RWPE2 (cell line): ENCODE measurements around the gene USF3.
"Not testable (repeated sequence)": the region's sequence is repeated elsewhere in the genome, so short reads cannot be mapped to it uniquely, and the experiment has no call there.

Experiments
- ATAC-seq: fragments of 200-7000 bp; cut with Tn5 transposase; 3 replicates; pipeline ENCODE4 v1.9.1; 2021; ENCODE audit warnings: low read depth
- DNase-seq: peaks from one replicate; pipeline ENCODE4 v3.0.0-alpha.2; 2020; ENCODE audit warnings: low spot score
- H3K27ac ChIP-seq: fragments of 450-650 bp; 2 replicates; pipeline ENCODE4 v1.5.1; 2017; ENCODE audit warnings: mild to moderate bottlenecking; ENCODE audit not compliant: poor library complexity, severe bottlenecking
- H3K27me3 ChIP-seq: fragments of 250-450 bp; sonication (Bioruptor Pico); 2 replicates; pipeline ENCODE4 v1.5.1; 2021; ENCODE audit warnings: mild to moderate bottlenecking, moderate library complexity; ENCODE audit not compliant: insufficient read depth, poor library complexity, severe bottlenecking
- H3K36me3 ChIP-seq: fragments of 250-450 bp; sonication (Bioruptor Pico); 2 replicates; pipeline ENCODE4 v1.5.1; 2020; ENCODE audit warnings: low read depth, mild to moderate bottlenecking, moderate library complexity
- H3K4me1 ChIP-seq: fragments of 250-450 bp; sonication (Bioruptor Pico); 2 replicates; pipeline ENCODE4 v1.5.1; 2021; ENCODE audit warnings: mild to moderate bottlenecking, moderate library complexity; ENCODE audit not compliant: insufficient read depth, poor library complexity, severe bottlenecking
- H3K4me3 ChIP-seq: fragments of 250-450 bp; sonication (Bioruptor Pico); 2 replicates; pipeline ENCODE4 v1.5.1; 2021; ENCODE audit warnings: mild to moderate bottlenecking, moderate library complexity; ENCODE audit not compliant: severe bottlenecking
- H3K9me3 ChIP-seq: fragments of 250-450 bp; sonication (Bioruptor Pico); 2 replicates; pipeline ENCODE4 v1.5.1; 2021; ENCODE audit warnings: mild to moderate bottlenecking, moderate library complexity; ENCODE audit not compliant: severe bottlenecking
- CTCF ChIP-seq: fragments of 450-650 bp; IDR thresholded peaks from one replicate; pipeline ENCODE4 v1.5.1; 2017; ENCODE audit warnings: mild to moderate bottlenecking, moderate library complexity; ENCODE audit not compliant: poor library complexity, severe bottlenecking

USF3 gene

GRCh38 chr3:113649174-113649845 lies 47.1 kb downstream of the USF3 start:
- Histone ChIP-seq H3K27me3 (no peaks in the 10 kb centered on the region), H3K9me3 (peaks cover 4% of the 10 kb centered on the region), H3K36me3 (no peaks in the 10 kb centered on the region), H3K4me3 (no peak overlapping the region), H3K27ac (no peak overlapping the region), H3K4me1 (no peaks in the 10 kb centered on the region)
- no peak for TF ChIP-seq CTCF
- DNase-seq (no peak), ATAC-seq (no peak)

- no peak for ATAC-seq
- H3K4me3 ChIP-seq, result no peak overlapping the region
- no peak for DNase-seq
- no peaks in the 10 kb centered on the region for H3K27me3 ChIP-seq
- no peaks in the 10 kb centered on the region for H3K36me3 ChIP-seq
- H3K4me1 ChIP-seq, result no peaks in the 10 kb centered on the region
- TF ChIP-seq CTCF, result no peak
- H3K27ac ChIP-seq, result no peak overlapping the region
- peaks cover 4% of the 10 kb centered on the region for H3K9me3 ChIP-seq
Observed at GRCh38 chr3:113648524-113648923, 47.9 kb downstream of the USF3 start.

- H3K27ac ChIP-seq, result no peak overlapping the region
- H3K4me3 ChIP-seq, result no peak overlapping the region
- no peaks in the 10 kb centered on the region for H3K27me3 ChIP-seq
- DNase-seq (no peak), ATAC-seq (no peak)
- TF ChIP-seq CTCF, result no peak
- H3K4me1 ChIP-seq, result no peaks in the 10 kb centered on the region
- H3K36me3 ChIP-seq, result no peaks in the 10 kb centered on the region
- H3K9me3 ChIP-seq, result peaks cover 4% of the 10 kb centered on the region
Observed at GRCh38 chr3:113643583-113643982, 52.9 kb downstream of the USF3 start.

GRCh38 chr3:113638910-113639309 lies 57.5 kb downstream of the USF3 start:
- DNase-seq (no peak), ATAC-seq (no peak)
- Histone ChIP-seq H3K4me1 (no peaks in the 10 kb centered on the region), H3K36me3 (no peaks in the 10 kb centered on the region), H3K4me3 (no peak overlapping the region), H3K27me3 (no peaks in the 10 kb centered on the region), H3K27ac (no peak overlapping the region), H3K9me3 (no peaks in the 10 kb centered on the region)
- TF ChIP-seq CTCF, result no peak

- Histone ChIP-seq H3K27me3 (no peaks in the 10 kb centered on the region), H3K4me1 (no peaks in the 10 kb centered on the region), H3K36me3 (no peaks in the 10 kb centered on the region), H3K4me3 (no peak overlapping the region), H3K27ac (no peak overlapping the region), H3K9me3 (no peaks in the 10 kb centered on the region)
- TF ChIP-seq CTCF, result no peak
- ATAC-seq (no peak), DNase-seq (no peak)
Observed at GRCh38 chr3:113637756-113638155, 58.7 kb downstream of the USF3 start.

- H3K4me1 ChIP-seq, H3K27ac ChIP-seq, DNase-seq, H3K36me3 ChIP-seq, H3K9me3 ChIP-seq, H3K27me3 ChIP-seq, ATAC-seq, H3K4me3 ChIP-seq: not testable (repeated sequence)
Observed at GRCh38 chr3:113636034-113636433, 60.4 kb downstream of the USF3 start.
